Colonic mucosa (tissue), 4 donors: Measurements from ENCODE around the gene DAPK2. TPM values are rescaled to one million over a fixed set of nuclear protein-coding genes. Genes with fewer than 3 reads are reported as not detected.
"Not testable (repeated sequence)": the region's sequence is repeated elsewhere in the genome, so short reads cannot be mapped to it uniquely, and the experiment has no call there.

Experiments
- DNase-seq: peaks from one replicate; pipeline ENCODE4 v3.0.0-alpha.2; 2020
- H3K27ac ChIP-seq: fragments of 200-600 bp; one replicate; pipeline ENCODE4 v1.8.0; 2021
- H3K27me3 ChIP-seq: fragments of 200-600 bp; one replicate; pipeline ENCODE4 v1.8.0; 2021
- H3K36me3 ChIP-seq: fragments of 200-600 bp; one replicate; pipeline ENCODE4 v1.8.0; 2021
- H3K4me1 ChIP-seq: fragments of 200-600 bp; one replicate; pipeline ENCODE4 v1.8.0; 2021; ENCODE audit warnings: mild to moderate bottlenecking
- H3K4me3 ChIP-seq: fragments of 200-600 bp; one replicate; pipeline ENCODE4 v1.8.0; 2021
- H3K9ac ChIP-seq, 2 donors: one replicate each; pipeline ENCODE4 v1.7.0; 2013; ENCODE audit warnings: control low read depth in 2 of 2, low read depth in 2 of 2, low read length in 2 of 2
- H3K9me3 ChIP-seq: fragments of 200-600 bp; one replicate; pipeline ENCODE4 v1.8.0; 2021
- intact Hi-C: fragments of 100-400 bp; cut with DNase I; formaldehyde crosslinking; loops from one replicate; pipeline ENCODE4 v1.14.1; 2022
- total RNA-seq, 2 donors: library from RNA; stranded (reverse); fragmentation: NEBNext Ultra II Directional in 1 of 2; extraction: Animal tissue kit (Norgen Biotek cat#: 25700) in 1 of 2; gene quantifications; one replicate each; pipeline ENCODE4 v1.2.1, GENCODE V29; 2021
- TF ChIP-seq, protein P1 (sequence below): fragments of 200-600 bp; IDR thresholded peaks from one replicate; pipeline ENCODE4 v1.8.0; 2022; ENCODE audit warnings: antibody characterized with exemption, mild to moderate bottlenecking
- donor health status: healthy.
- donor health status: DM: no; HTN: no; CAD: no.
- donor health status: DM: no; HTN: no; CAD: no.

DAPK2 gene
- total RNA-seq, 2 donors from 2014 or later: 23.7 to 26.5 TPM

DNA sequence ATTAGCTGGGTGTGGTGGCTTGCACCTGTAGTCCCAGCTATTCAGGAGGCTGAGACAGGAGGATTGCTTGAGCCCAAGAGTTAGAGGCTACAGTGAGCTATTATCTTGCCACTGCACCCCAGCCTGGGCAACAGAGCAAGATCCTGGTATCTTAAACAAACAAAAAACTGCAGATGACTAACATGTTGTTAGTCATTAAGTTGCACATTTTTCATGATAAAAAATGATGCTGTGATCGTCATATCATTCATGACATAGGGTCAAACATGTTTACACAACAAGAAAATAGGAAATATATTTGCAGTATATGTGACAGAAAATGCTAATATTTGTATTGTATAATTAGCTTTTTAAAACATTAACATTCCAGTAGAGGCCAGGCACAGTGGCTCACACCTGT, 20.2 kb upstream of the DAPK2 start:
- Histone ChIP-seq H3K9ac (no peak overlapping the region), H3K4me3 (no peak overlapping the region), H3K27ac (no peak overlapping the region), H3K36me3 (no peaks in the 10 kb centered on the region), H3K9me3 (no peaks in the 10 kb centered on the region), H3K27me3 (no peaks in the 10 kb centered on the region), H3K4me1 (peaks cover 3% of the 10 kb centered on the region)
- TF ChIP-seq, protein P1, sequence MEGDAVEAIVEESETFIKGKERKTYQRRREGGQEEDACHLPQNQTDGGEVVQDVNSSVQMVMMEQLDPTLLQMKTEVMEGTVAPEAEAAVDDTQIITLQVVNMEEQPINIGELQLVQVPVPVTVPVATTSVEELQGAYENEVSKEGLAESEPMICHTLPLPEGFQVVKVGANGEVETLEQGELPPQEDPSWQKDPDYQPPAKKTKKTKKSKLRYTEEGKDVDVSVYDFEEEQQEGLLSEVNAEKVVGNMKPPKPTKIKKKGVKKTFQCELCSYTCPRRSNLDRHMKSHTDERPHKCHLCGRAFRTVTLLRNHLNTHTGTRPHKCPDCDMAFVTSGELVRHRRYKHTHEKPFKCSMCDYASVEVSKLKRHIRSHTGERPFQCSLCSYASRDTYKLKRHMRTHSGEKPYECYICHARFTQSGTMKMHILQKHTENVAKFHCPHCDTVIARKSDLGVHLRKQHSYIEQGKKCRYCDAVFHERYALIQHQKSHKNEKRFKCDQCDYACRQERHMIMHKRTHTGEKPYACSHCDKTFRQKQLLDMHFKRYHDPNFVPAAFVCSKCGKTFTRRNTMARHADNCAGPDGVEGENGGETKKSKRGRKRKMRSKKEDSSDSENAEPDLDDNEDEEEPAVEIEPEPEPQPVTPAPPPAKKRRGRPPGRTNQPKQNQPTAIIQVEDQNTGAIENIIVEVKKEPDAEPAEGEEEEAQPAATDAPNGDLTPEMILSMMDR: no peak
- DNase-seq: no peak
- intact Hi-C loops: loop anchor here (5.0 kb wide), 1 partner anchor 314 kb away; no protein-coding TSS in a partner anchor

GRCh38 chr15:64060716-64061115, 14.4 kb upstream of the DAPK2 start:
- no peak overlapping the region for H3K27ac ChIP-seq
- H3K9me3 ChIP-seq: no peaks in the 10 kb centered on the region
- H3K9ac ChIP-seq: no peak overlapping the region
- no peaks in the 10 kb centered on the region for H3K36me3 ChIP-seq
- no peak overlapping the region for H3K4me3 ChIP-seq
- intact Hi-C loops: no loop called here
- DNase-seq: no peak
- no peaks in the 10 kb centered on the region for H3K27me3 ChIP-seq
- H3K4me1 ChIP-seq: no peaks in the 10 kb centered on the region
- TF ChIP-seq, protein P1: no peak

DNA sequence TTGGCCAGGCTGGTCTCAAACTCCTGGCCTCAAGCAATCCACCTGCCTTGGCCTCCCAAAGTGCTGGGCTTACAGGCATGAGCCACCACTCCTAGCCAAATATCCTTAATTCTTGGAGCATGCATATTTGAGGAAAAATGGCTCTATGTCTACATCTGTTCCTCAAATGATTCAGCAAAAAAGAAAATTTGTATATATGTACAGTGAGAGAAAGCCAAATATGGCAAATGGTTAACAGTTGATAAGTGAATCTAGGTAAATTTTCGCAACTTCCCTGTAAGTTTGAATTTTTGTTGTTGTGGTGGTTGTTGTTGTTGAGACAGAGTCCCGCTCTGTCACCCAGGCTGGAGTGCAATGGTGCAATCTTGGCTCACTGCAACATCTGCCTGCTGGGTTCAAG, 12.8 kb upstream of the DAPK2 start:
- intact Hi-C loops, H3K36me3 ChIP-seq, H3K4me1 ChIP-seq, H3K9me3 ChIP-seq, H3K9ac ChIP-seq, H3K4me3 ChIP-seq, H3K27me3 ChIP-seq, DNase-seq, H3K27ac ChIP-seq: not testable (repeated sequence)

- intact Hi-C loops: no loop called here
- TF ChIP-seq, protein P1: no peak
- no peaks in the 10 kb centered on the region for H3K36me3 ChIP-seq
These were observed 12.0 kb upstream of the DAPK2 start for GRCh38 chr15:64058279-64058678.

DNA sequence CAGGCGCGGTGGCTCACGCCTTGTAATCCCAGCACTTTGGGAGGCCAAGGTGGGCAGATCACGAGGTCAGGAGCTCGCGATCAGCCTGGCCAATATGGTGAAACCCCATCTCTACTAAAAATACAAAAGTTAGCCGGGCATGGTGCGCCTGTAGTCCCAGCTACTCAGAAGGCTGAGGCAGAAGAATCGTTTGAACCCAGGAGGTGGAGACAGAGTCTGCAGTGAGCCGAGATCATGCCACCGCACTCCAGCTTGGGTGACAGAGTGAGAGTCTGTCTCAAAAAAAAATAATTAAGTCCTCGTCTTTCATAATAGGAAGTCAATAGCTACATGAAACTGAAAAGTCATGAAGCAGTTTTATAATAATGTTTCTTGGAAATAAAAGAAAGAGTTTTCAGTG, 7.4 kb upstream of the DAPK2 start:
- intact Hi-C loops, H3K27me3 ChIP-seq, DNase-seq, H3K9me3 ChIP-seq, H3K9ac ChIP-seq, H3K27ac ChIP-seq, H3K4me1 ChIP-seq, H3K36me3 ChIP-seq, H3K4me3 ChIP-seq: not testable (repeated sequence)

More at GRCh38 chr15:64058279-64058678, 12.0 kb upstream of the DAPK2 start:
- DNase-seq: no peak
- Histone ChIP-seq H3K4me3 (no peak overlapping the region), H3K9me3 (no peaks in the 10 kb centered on the region), H3K27me3 (no peaks in the 10 kb centered on the region), H3K4me1 (no peaks in the 10 kb centered on the region), H3K27ac (no peak overlapping the region), H3K9ac (no peak overlapping the region)

- H3K27ac ChIP-seq: no peak overlapping the region
- H3K27me3 ChIP-seq: no peaks in the 10 kb centered on the region
- H3K36me3 ChIP-seq: no peaks in the 10 kb centered on the region
- H3K9ac ChIP-seq: peak overlapping the region in 1 of 2 donors; percentile 1
- intact Hi-C loops: no loop called here
- H3K4me3 ChIP-seq: no peak overlapping the region
- no peak for DNase-seq
- no peaks in the 10 kb centered on the region for H3K4me1 ChIP-seq
- no peaks in the 10 kb centered on the region for H3K9me3 ChIP-seq
- TF ChIP-seq, protein P1: no peak
These were observed 6.7 kb upstream of the DAPK2 start for GRCh38 chr15:64052925-64053491.
